Measurements from ENCODE around the gene ANTXR2.

The ANTXR2 gene

GRCh38 chr4:79915246-79915645 lies 157.8 kb downstream of the ANTXR2 start:
- Histone ChIP-seq H3K9me3 (replicated peaks; ENCODE audit: insufficient read depth, low read length) (no peaks in the 10 kb centered on the region), H3K4me3 (ENCODE audit: low read length) (no peak overlapping the region), H3K27ac (ENCODE audit: low read length) (no peak overlapping the region), H3F3A (ENCODE audit: insufficient read depth, low read length) (no peaks in the 10 kb centered on the region), H3K36me3 (replicated peaks; ENCODE audit: insufficient read depth, low read length) (no peaks in the 10 kb centered on the region), H3K27me3 (replicated peaks; ENCODE audit: insufficient read depth, low read length) (no peaks in the 10 kb centered on the region), H3K9ac (ENCODE audit: low read length) (no peak overlapping the region), H3K9me2 (replicated peaks; ENCODE audit: insufficient read depth, low read length) (no peaks in the 10 kb centered on the region), H3K79me2 (ENCODE audit: low read length) (no peaks in the 10 kb centered on the region), H2AFZ (ENCODE audit: low read length) (no peak overlapping the region), H3K4me2 (ENCODE audit: low read depth, low read length) (no peak overlapping the region), H4K20me1 (ENCODE audit: insufficient read depth, low read length) (no peaks in the 10 kb centered on the region), H3K4me1 (ENCODE audit: low read length) (no peaks in the 10 kb centered on the region)
- no peak for DNase-seq
- TF ChIP-seq CTCF (IDR thresholded peaks at IDR 0.05; ENCODE audit: low read length): no peak
- TF ChIP-seq EZH2 (optimal IDR thresholded peaks at IDR 0.05; ENCODE audit: low read depth, low read length): no peak
- no peak for TF ChIP-seq EZH2phosphoT487 (IDR thresholded peaks at IDR 0.05; ENCODE audit: low read length)

- Histone ChIP-seq H3K4me2 (ENCODE audit: low read depth, low read length) (no peak overlapping the region), H3K79me2 (ENCODE audit: low read length) (no peaks in the 10 kb centered on the region), H3K4me3 (ENCODE audit: low read length) (no peak overlapping the region), H3F3A (ENCODE audit: insufficient read depth, low read length) (no peaks in the 10 kb centered on the region), H3K9ac (ENCODE audit: low read length) (no peak overlapping the region), H3K4me1 (ENCODE audit: low read length) (no peaks in the 10 kb centered on the region), H2AFZ (ENCODE audit: low read length) (no peak overlapping the region), H3K36me3 (replicated peaks; ENCODE audit: insufficient read depth, low read length) (no peaks in the 10 kb centered on the region), H4K20me1 (ENCODE audit: insufficient read depth, low read length) (no peaks in the 10 kb centered on the region), H3K9me3 (replicated peaks; ENCODE audit: insufficient read depth, low read length) (no peaks in the 10 kb centered on the region), H3K27ac (ENCODE audit: low read length) (no peak overlapping the region), H3K9me2 (replicated peaks; ENCODE audit: insufficient read depth, low read length) (no peaks in the 10 kb centered on the region), H3K27me3 (replicated peaks; ENCODE audit: insufficient read depth, low read length) (no peaks in the 10 kb centered on the region)
- TF ChIP-seq CTCF (IDR thresholded peaks at IDR 0.05; ENCODE audit: low read length) (no peak), EZH2 (optimal IDR thresholded peaks at IDR 0.05; ENCODE audit: low read depth, low read length) (no peak), EZH2phosphoT487 (IDR thresholded peaks at IDR 0.05; ENCODE audit: low read length) (no peak)
- no peak for DNase-seq
These were observed 159.4 kb downstream of the ANTXR2 start for GRCh38 chr4:79913581-79913980.

- H3K36me3 ChIP-seq (replicated peaks; ENCODE audit: insufficient read depth, low read length): no peaks in the 10 kb centered on the region
- no peak for DNase-seq
- no peaks in the 10 kb centered on the region for H3K79me2 ChIP-seq (ENCODE audit: low read length)
- H3K9me3 ChIP-seq (replicated peaks; ENCODE audit: insufficient read depth, low read length): no peaks in the 10 kb centered on the region
- H4K20me1 ChIP-seq (ENCODE audit: insufficient read depth, low read length): no peaks in the 10 kb centered on the region
- H2AFZ ChIP-seq (ENCODE audit: low read length): no peak overlapping the region
- no peak overlapping the region for H3K4me3 ChIP-seq (ENCODE audit: low read length)
- TF ChIP-seq EZH2 (optimal IDR thresholded peaks at IDR 0.05; ENCODE audit: low read depth, low read length): no peak
- TF ChIP-seq EZH2phosphoT487 (IDR thresholded peaks at IDR 0.05; ENCODE audit: low read length): no peak
- no peak for TF ChIP-seq CTCF (IDR thresholded peaks at IDR 0.05; ENCODE audit: low read length)
- H3K27me3 ChIP-seq (replicated peaks; ENCODE audit: insufficient read depth, low read length): no peaks in the 10 kb centered on the region
- no peaks in the 10 kb centered on the region for H3F3A ChIP-seq (ENCODE audit: insufficient read depth, low read length)
- no peak overlapping the region for H3K27ac ChIP-seq (ENCODE audit: low read length)
- H3K4me2 ChIP-seq (ENCODE audit: low read depth, low read length): no peak overlapping the region
- no peaks in the 10 kb centered on the region for H3K9me2 ChIP-seq (replicated peaks; ENCODE audit: insufficient read depth, low read length)
- H3K9ac ChIP-seq (ENCODE audit: low read length): no peak overlapping the region
- H3K4me1 ChIP-seq (ENCODE audit: low read length): no peaks in the 10 kb centered on the region
These were observed 166.0 kb downstream of the ANTXR2 start for GRCh38 chr4:79907001-79907400.

Measured in MM.1S (cell line).